Measurements from ENCODE around the gene TMF1. TPM values are rescaled to one million over a fixed set of nuclear protein-coding genes. Genes with fewer than 3 reads are reported as not detected.
A peak's percentile ranks its signal among the peaks of the same experiment; 100 is the strongest.

TMF1 gene
- total and polyA plus RNA-seq, 10 of the 15 experiments (the other 5 are each of a cell fraction or from before 2014, with no cell fraction given): 7.1 to 24.5 (median 18.6) TPM

DNA sequence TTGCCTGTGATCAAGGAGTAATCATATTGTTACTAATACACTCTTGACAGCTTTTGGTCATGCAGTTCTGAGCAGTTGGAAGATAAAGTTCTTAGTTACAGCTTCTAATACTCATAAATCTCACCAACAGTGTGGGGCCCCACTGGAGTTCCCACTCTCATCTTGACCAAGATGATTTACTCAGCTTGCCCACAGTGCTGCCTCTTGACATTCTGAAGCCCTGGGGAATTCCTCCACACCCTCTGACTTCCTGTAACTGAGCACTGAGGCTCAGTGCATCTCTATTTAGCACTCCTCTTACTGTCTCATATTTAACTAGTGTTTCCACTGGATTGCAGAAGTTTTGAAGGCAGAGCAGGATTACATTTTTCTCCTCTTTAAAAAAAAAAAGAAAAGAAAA is 30.7 kb upstream of the TMF1 start (continued):
- TF ChIP-seq CTCF (IDR thresholded peaks at IDR 0.05 in 2 of 3, conservative IDR thresholded peaks at IDR 0.05 in 1 of 3; ENCODE audit: control insufficient read depth in 2 of 3, extremely low read depth in 1 of 3, insufficient read depth in 1 of 3, low read depth in 3 of 3, low read length in 3 of 3): no peak
- no peak for TF ChIP-seq E2F4 (IDR thresholded peaks at IDR 0.05; ENCODE audit: low read depth, low read length)
- TF ChIP-seq, protein P1, sequence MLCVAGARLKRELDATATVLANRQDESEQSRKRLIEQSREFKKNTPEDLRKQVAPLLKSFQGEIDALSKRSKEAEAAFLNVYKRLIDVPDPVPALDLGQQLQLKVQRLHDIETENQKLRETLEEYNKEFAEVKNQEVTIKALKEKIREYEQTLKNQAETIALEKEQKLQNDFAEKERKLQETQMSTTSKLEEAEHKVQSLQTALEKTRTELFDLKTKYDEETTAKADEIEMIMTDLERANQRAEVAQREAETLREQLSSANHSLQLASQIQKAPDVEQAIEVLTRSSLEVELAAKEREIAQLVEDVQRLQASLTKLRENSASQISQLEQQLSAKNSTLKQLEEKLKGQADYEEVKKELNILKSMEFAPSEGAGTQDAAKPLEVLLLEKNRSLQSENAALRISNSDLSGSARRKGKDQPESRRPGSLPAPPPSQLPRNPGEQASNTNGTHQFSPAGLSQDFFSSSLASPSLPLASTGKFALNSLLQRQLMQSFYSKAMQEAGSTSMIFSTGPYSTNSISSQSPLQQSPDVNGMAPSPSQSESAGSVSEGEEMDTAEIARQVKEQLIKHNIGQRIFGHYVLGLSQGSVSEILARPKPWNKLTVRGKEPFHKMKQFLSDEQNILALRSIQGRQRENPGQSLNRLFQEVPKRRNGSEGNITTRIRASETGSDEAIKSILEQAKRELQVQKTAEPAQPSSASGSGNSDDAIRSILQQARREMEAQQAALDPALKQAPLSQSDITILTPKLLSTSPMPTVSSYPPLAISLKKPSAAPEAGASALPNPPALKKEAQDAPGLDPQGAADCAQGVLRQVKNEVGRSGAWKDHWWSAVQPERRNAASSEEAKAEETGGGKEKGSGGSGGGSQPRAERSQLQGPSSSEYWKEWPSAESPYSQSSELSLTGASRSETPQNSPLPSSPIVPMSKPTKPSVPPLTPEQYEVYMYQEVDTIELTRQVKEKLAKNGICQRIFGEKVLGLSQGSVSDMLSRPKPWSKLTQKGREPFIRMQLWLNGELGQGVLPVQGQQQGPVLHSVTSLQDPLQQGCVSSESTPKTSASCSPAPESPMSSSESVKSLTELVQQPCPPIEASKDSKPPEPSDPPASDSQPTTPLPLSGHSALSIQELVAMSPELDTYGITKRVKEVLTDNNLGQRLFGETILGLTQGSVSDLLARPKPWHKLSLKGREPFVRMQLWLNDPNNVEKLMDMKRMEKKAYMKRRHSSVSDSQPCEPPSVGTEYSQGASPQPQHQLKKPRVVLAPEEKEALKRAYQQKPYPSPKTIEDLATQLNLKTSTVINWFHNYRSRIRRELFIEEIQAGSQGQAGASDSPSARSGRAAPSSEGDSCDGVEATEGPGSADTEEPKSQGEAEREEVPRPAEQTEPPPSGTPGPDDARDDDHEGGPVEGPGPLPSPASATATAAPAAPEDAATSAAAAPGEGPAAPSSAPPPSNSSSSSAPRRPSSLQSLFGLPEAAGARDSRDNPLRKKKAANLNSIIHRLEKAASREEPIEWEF (IDR thresholded peaks at IDR 0.05; ENCODE audit: insufficient replicate concordance, low read depth, low read length): peak; percentile 95
- peak; percentile 72; the same call in 1 of the 2 replicates for TF ChIP-seq TAF1 (IDR thresholded peaks at IDR 0.05; ENCODE audit: borderline replicate concordance, low read depth, low read length)

Data from GM12878 (cell line).